Measurements from ENCODE around the gene ASB14.
"Not testable (repeated sequence)": the region's sequence is repeated elsewhere in the genome, so short reads cannot be mapped to it uniquely, and the experiment has no call there.

The ASB14 gene
- 0 to 0.14 reads per million in 2 donors for total RNA-seq

DNA sequence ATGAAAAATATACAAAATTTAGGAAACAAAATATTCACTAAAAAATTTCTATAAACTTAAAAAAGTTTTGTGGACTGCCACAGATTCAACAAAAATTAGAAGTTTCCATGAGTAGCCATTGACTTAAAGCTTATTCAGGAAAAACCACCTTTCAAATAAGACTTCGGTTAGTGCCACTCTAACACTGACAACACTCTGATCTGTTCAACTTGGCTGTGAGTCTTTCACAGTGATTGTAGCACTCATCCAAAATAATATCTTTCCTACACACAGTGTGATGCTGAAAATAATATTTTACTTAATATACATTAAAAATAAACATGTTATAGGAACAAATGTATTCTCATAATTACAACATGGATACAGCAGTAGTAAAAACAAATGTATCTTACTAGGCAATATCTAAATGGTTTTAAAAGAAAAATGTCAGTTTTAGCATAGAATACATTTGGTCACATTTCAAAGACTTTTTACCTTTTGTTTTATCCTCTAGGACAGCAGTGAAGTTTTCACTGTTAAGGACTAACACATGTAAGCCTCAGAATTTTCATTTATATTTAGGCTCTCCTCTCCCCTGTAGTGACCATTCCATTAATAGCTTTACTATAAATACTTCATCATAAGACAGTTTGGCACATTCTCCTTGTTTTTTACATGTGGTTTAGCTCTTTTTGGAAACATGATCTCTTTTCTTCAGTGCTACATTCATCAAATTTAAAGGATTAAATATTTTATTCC lies at the start of gene ASB14:
TSS of gene ASB14 (minus strand) at position 527 of the 738 bp plus-strand sequence. CDS start 652 bp downstream, outside the sequence.
- no peak for DNase-seq

DNA sequence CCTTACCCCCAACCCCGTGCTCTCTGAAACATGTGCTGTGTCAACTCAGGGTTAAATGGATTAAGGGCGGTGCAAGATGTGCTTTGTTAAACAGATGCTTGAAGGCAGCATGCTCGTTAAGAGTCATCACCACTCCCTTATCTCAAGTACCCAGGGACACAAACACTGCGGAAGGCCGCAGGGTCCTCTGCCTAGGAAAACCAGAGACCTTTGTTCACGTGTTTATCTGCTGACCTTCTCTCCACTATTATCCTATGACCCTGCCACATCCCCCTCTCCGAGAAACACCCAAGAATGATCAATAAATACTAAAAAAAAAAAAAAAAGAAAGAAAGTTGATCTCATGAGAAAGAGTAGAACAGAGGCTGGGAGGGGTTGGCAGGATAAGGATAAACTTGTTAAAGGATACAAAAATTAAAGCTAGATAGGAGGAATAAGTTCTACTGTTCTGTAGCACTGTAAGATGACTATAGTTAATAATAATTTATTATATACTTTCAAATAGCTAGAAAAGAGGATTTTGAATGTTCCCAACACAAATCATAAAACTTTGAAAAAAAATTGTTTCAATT lies 46.7 kb upstream of the ASB14 start:
- not testable (repeated sequence) for DNase-seq

GRCh38 chr3:57338272-57339070 lies 46.0 kb upstream of the ASB14 start:
- not testable (repeated sequence) for DNase-seq

DNA sequence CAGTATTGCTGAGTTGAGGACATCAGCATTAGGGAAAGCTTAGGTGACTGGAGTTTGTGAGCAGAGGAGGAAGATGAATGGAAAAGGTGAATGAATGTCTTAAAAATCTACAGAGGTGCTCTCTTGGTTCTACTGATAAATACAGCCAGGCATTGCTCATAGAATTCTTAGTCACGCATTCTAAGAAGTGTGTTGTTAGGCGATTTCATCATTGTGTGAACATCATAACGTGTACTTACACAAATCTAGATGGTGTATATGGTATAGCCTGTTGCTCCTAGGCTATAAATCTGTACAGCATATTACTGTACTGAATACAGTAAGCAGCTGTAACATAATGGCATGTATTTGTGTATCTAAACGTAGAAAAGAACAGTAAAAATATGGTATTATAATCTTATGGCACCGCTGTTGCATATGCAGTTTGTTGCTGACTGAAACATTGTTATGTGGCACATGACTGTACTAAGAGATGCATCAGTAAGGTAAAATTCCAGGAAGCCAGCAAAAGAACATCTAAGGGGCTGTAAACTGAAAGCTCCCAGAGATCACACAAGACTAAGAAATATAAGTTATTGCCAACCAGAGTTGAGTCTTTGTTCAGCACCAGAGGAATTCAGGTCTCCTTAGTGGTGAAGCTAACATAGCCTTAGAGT lies 42.9 kb upstream of the ASB14 start:
- no peak for DNase-seq

DNA sequence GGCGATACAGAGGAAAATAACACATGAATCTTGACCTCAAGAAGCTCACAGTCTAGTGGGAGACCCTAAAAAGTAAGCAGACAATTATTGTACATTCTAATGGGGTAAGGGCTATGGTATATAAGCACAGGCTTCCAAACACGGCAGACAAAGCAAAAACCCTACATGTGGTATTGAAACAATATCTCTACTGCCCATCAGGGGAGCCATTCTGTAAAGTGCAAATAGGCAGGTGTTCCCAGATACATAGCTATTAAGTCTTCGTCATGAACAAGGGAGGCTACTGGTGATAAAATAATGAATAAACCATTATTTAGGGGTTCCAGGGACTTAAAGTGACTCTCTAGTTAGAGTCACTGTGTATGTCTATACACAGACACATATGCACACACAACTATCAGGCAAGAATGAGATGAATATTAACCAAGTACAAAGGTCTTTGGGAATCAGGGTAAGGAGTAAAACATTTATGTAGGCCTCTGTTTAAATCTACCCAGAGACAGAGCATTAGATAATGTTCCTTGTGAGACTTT lies 38.7 kb upstream of the ASB14 start:
- no peak for DNase-seq

DNA sequence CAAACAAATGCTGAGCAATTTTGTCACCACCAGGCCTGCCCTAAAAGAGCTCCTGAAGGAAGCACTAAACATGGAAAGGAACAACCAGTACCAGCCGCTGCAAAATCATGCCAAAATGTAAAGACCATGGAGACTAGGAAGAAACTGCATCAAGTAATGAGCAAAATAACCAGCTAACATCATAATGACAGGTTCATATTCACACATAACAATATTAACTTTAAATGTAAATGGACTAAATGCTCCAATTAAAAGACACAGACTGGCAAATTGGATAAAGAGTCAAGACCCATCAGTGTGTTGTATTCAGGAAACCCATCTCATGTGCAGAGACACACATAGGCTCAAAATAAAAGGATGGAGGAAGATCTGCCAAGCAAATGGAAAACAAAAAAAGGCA lies 34.0 kb upstream of the ASB14 start:
- not testable (repeated sequence) for DNase-seq

DNA sequence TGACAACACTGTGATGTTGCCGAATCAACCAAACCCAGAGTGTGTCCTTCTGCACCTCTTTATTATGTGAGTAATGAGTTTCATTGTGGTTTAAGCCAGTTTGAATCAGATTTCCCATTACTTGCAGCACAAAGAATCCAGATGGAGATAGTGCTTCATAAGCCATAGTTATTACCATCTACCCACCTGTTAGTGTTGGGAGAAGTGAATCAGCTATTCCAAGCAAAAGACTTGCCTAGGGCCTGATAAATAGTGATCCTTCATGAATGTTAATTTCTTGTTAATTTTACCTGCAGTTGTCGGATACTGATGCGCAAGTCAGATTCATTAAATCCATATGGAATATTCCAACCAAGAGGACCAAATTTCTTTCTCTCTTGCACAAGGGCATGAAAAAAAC lies 21.7 kb upstream of the ASB14 start:
- no peak for DNase-seq

GRCh38 chr3:57309769-57310360 lies 17.4 kb upstream of the ASB14 start:
- no peak for DNase-seq

DNA sequence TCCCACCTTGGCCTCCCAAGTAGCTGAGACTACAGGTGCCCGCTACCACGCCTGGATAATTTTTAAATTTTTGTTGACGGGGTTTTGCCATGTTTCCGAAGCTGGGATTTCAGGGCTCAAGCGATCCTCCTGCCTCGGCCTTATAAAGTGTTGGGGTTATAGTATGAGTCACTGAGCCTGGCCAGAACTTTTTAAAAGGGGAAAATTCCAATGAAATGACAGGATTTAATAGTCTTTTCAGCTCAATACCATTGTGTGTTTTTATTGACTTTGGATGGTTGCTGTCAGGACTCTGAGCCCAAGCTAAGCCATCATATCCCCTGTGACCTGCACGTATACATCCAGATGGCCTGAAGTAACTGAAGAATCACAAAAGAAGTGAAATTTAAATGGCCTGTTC lies 11.0 kb upstream of the ASB14 start:
- not testable (repeated sequence) for DNase-seq

GRCh38 chr3:57298041-57298440 lies 5.6 kb upstream of the ASB14 start:
- no peak for DNase-seq

- no peak for DNase-seq
These were observed 527 bp upstream of the ASB14 start for GRCh38 chr3:57292897-57293526.

- no peak for DNase-seq
These were observed 4.1 kb downstream of the ASB14 start for GRCh38 chr3:57288403-57288802.

DNA sequence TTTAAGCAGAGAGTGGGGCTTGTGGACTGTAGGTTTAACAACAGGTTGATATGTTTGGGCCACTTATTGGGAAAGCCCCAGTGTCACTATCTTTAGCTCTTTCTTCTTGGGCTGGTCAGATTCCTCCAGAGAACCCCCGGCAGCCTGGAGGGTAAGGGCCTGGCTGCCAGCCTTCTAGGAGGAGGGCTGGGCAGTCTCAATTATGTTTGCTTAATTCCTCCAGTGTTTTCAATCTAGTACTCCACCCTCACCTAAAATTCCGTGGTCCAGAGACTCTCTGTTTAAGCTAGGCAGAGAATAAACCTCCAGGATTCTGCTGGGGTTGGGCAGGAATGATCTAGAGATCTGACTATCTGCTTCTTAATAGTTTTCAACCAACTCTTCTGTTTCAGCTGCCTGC lies 5.3 kb downstream of the ASB14 start:
- DNase-seq = no peak

DNA sequence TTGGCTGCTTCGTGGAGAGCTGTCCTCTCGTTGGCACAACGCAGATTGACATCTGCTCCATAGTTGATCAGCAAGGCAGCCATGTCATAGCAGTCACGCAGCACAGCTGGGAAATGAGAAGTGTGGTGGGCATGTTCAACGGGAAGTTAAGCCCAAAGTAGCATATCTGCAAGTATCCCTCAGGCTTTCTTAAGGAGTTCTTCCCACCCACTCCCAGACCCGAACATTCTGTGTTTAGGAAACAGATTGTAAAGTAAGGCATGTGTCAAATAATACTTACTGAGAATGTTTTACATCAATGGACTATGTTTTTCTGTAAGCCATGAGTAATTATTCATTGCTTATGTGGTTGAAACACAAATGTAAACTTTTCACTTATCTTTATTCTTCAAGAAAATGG lies 9.2 kb downstream of the ASB14 start:
- no peak for DNase-seq

GRCh38 chr3:57281715-57282114 lies 10.8 kb downstream of the ASB14 start:
- no peak for DNase-seq

GRCh38 chr3:57279685-57280084 lies 12.8 kb downstream of the ASB14 start:
- DNase-seq = no peak

DNA sequence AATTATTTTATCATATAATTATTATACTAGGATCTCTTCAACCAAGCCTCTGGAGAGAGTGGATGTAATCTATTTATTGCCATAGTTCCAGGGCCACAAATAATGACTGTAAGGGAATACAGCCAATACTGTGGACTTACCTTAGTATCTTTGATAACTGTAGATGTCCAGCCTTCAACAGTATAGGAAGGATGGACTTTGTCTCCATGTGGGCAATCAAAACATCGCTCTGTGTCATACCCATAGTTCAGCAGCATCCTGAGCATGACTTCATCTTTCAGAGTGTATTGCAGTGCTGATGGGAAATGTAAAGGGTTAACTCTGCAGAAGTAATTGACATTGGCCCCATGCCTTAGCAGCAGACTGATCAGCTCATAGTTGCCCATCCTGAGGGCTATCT lies 14.2 kb downstream of the ASB14 start:
- DNase-seq = no peak

DNA sequence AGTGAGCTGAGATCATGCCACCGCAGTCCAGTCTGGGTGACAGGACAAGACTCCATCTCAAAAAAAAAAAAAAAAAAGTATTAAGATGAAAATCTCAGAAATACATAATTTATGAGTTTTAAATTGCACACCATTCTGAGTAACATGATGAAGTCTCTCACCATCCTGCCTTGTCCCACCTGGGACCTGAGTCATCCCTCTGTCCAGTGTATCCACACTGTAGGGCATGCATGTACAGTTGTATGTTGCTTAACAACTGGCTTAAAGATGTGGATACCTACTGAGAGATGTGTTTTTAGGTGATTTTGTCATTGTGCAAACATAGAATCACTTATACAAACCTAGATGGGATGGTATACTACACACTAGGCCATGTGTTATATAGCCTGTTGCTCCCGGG lies 17.1 kb downstream of the ASB14 start:
- DNase-seq = no peak

DNA sequence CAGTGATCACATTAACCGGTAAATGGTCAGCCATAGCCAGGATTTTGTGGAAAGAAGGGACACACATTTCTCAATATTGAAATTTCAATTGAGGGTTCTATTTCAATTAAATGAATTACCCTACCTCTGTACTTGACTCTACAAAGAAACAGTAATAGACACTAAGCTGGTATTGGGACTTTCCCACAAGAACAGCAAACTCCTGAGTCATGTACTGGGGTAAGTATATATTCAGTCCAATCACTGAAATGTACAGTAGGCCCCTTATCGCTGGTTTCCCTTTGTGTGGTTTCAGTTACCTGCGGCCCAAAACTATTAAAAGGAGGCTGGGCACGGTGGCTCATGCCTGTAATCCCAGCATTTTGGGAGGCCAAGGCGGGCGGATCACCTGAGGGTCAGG lies 17.6 kb downstream of the ASB14 start:
- DNase-seq = no peak

- no peak for DNase-seq
These were observed 24.1 kb downstream of the ASB14 start for GRCh38 chr3:57268416-57268815.

DNA sequence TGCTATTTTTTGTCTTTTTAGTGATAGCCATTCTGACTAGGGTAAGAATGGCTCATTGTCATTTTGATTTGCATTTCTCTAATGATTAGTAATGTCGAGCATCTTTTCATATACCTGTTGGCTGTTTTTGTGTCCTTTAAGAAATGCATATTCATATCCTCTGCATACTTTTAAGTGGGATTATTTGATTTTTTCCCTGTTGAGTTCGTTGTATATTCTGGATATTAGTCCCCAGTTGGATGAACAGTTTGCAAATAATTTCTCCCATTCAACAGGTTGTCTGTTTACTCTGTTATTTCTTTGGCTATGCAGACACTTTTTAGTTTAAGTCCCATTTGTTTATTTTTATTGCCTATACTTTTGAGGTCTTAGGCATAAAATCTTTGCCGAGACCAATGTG lies 30.6 kb downstream of the ASB14 start:
- DNase-seq = no peak

DNA sequence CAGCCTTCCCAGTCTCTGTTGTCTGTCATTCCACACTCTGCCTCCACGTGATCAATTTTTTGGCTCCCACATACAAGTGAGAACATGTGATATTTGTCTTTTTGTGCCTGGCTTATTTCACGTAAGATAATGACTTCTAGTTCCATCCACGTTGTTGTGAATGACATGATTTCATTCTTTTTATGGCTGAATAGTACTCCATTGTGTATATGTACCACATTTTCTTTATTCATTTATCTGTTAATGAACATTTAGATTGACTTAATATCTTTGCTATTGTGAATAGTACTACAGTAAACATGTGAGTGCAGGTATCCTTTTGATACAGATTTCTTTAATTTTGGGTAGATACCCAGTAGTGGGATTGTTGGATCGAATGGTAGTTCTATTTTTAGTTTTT lies 31.4 kb downstream of the ASB14 start:
- no peak for DNase-seq
